GM12892 (cell line): ENCODE data around the gene TMF1.

ENCODE experiments used
- POLR2AphosphoS5 ChIP-seq: IDR thresholded peaks from 2 replicates; pipeline ENCODE4 v1.6.1; 2011; ENCODE audit warnings: low read depth, low read length, control low read depth
- TAF1 ChIP-seq: IDR thresholded peaks from 2 replicates; pipeline ENCODE4 v1.6.1; 2011; ENCODE audit warnings: low read depth, mild to moderate bottlenecking, control low read depth, low read length, borderline replicate concordance

DNA sequence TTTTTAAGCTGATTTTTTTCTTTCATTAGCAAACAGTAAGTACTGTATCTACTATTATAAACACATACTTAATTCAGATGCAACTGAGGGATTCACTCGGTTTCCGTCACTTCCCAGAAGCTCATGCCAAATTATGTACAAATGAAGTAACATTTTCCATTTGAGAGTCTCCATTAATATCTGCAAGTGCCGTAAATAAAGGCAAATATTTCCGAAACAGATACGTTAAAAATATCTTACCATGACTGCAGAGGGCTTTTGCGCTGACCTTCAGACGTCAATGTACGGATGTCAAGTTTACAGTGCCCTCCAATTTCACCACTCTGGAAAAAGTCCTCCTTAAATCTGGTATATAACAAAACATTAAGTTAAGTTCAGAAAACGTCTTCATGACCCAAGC lies 48.0 kb downstream of the TMF1 start:
- TF ChIP-seq POLR2AphosphoS5 (no peak), TAF1 (no peak)
